Body of pancreas (tissue), 4 donors: ENCODE results near the gene VPS35L. TPM values are rescaled to one million over a fixed set of nuclear protein-coding genes. Genes with fewer than 3 reads are reported as not detected.
A peak's percentile ranks its signal among the peaks of the same experiment; 100 is the strongest.

Source experiments
- ATAC-seq: fragments of 150-250 bp; one replicate; pipeline ENCODE4 v1.9.1; 2016
- DNase-seq, 4 donors: peaks; one replicate each; pipeline ENCODE4 v3.0.0-alpha.2; 2019
- H3K27ac ChIP-seq, 4 donors: fragments of 200-600 bp; sonication (generic); 1 replicate in 3 of 4; 2 replicates in 1 of 4; pipeline versions ENCODE4 v1.5.1 to v1.6.1; 2016 to 2019; ENCODE audit warnings: mild to moderate bottlenecking in 1 of 4, mixed read lengths in 1 of 4, moderate library complexity in 1 of 4
- H3K27me3 ChIP-seq, 2 donors: fragments of 200-600 bp; sonication (generic); one replicate each; pipeline ENCODE4 v1.6.0; 2016; ENCODE audit warnings: mild to moderate bottlenecking in 1 of 2
- H3K36me3 ChIP-seq, 2 donors: fragments of 200-600 bp; sonication (generic); replicated peaks in 1 of 2; 2 replicates each; pipeline ENCODE4 v1.5.1; 2016; ENCODE audit warnings: low read depth in 2 of 2; ENCODE audit not compliant: insufficient read depth in 1 of 2
- H3K4me1 ChIP-seq: fragments of 200-600 bp; sonication (generic); one replicate; pipeline ENCODE4 v1.6.0; 2016
- H3K4me3 ChIP-seq, 2 donors: fragments of 200-600 bp; sonication (generic); 1 replicate in 1 of 2; 2 replicates in 1 of 2; pipeline ENCODE4 v1.5.1; 2016 to 2019
- H3K9me3 ChIP-seq, 3 donors: fragments of 200-600 bp; sonication (generic); 1 replicate in 2 of 3; 2 replicates in 1 of 3; pipeline ENCODE4 v1.5.1; 2016
- CTCF ChIP-seq, 7 experiments: fragments of 450-650 bp in 4 of 7; fragments of 200-600 bp in 3 of 7; sonication (generic) in 3 of 7; IDR thresholded peaks; one replicate each; pipeline ENCODE4 v1.5.1; 2016 to 2019; ENCODE audit warnings: antibody characterized with exemption in 7 of 7
- POLR2A ChIP-seq, 3 donors: fragments of 450-650 bp; IDR thresholded peaks; one replicate each; pipeline ENCODE4 v1.6.1; 2016; ENCODE audit warnings: antibody characterized with exemption in 3 of 3, mild to moderate bottlenecking in 2 of 3
- WGBS, 2 donors: methylation state at CpG; one replicate each; pipeline ENCODE4 v1.1.5; 2017; 5-methylcytosine and 5-hydroxymethylcytosine counted together
- intact Hi-C: fragments of 100-400 bp; cut with DNase I; formaldehyde crosslinking; loops from one replicate; pipeline ENCODE4 v1.15.1; 2023
- total RNA-seq, 2 donors: library from RNA; depleted of rRNA; stranded (reverse); fragments of >200 nt; gene quantifications; one replicate each; pipeline ENCODE4 v1.1.0, GENCODE V29; 2016

The VPS35L gene
- total RNA-seq, 2 donors from 2014 or later, result 25.4 to 31.6 TPM

GRCh38 chr16:19744670-19745069, 189.2 kb downstream of the VPS35L start:
- H3K27me3 ChIP-seq, result no peaks in the 10 kb centered on the region
- no peaks in the 10 kb centered on the region for H3K9me3 ChIP-seq
- DNase-seq (no peak), ATAC-seq (no peak)
- intact Hi-C loops, result no loop called here
- H3K4me1 ChIP-seq, result peaks cover 58% of the 10 kb centered on the region
- no peak for TF ChIP-seq CTCF (IDR thresholded peaks at IDR 0.05)
- no peak for TF ChIP-seq POLR2A (IDR thresholded peaks at IDR 0.05)
- 24 to 26% methylated on average over 3 of the region's 3 CpGs for WGBS, 2 donors
- H3K4me3 ChIP-seq, result no peak overlapping the region
- H3K27ac ChIP-seq, result peak overlapping the region in 1 of 4 donors; percentile 68
- H3K36me3 ChIP-seq, result no peaks in the 10 kb centered on the region

- Histone ChIP-seq H3K9me3 (no peaks in the 10 kb centered on the region), H3K27ac (peak overlapping the region in 3 of 4 donors; percentile 3 to 68 (median 31)), H3K4me3 (no peak overlapping the region), H3K4me1 (peaks cover 64% of the 10 kb centered on the region), H3K27me3 (no peaks in the 10 kb centered on the region), H3K36me3 (no peaks in the 10 kb centered on the region)
- TF ChIP-seq CTCF (IDR thresholded peaks at IDR 0.05) (no peak), POLR2A (IDR thresholded peaks at IDR 0.05) (no peak)
- intact Hi-C loops, result no loop called here
- ATAC-seq, result no peak
- DNase-seq, result no peak
- 76 to 80% methylated on average over 8 to 9 of the region's 9 CpGs for WGBS, 2 donors
These were observed 189.9 kb downstream of the VPS35L start for GRCh38 chr16:19745286-19746010.

GRCh38 chr16:19746561-19746960, 191.1 kb downstream of the VPS35L start:
- H3K9me3 ChIP-seq, result no peaks in the 10 kb centered on the region
- no peak overlapping the region for H3K4me3 ChIP-seq
- WGBS, 2 donors, result 16 to 22% methylated on average over 4 of the region's 4 CpGs
- H3K27ac ChIP-seq, result peak overlapping the region in 3 of 4 donors; percentile 21 to 38 (median 29)
- DNase-seq (no peak), ATAC-seq (no peak)
- H3K27me3 ChIP-seq, result no peaks in the 10 kb centered on the region
- H3K36me3 ChIP-seq, result no peaks in the 10 kb centered on the region
- H3K4me1 ChIP-seq, result peaks cover 64% of the 10 kb centered on the region
- intact Hi-C loops, result no loop called here
- no peak for TF ChIP-seq POLR2A (IDR thresholded peaks at IDR 0.05)
- no peak for TF ChIP-seq CTCF (IDR thresholded peaks at IDR 0.05)

- H3K27ac ChIP-seq, result peak overlapping the region; percentile 8 to 65 (median 42)
- H3K4me1 ChIP-seq, result peaks cover 64% of the 10 kb centered on the region
- no peaks in the 10 kb centered on the region for H3K36me3 ChIP-seq
- H3K9me3 ChIP-seq, result no peaks in the 10 kb centered on the region
- no peak for TF ChIP-seq POLR2A (IDR thresholded peaks at IDR 0.05)
- TF ChIP-seq CTCF (IDR thresholded peaks at IDR 0.05), result no peak
- WGBS, 2 donors, result 47 to 53% methylated on average over 2 of the region's 2 CpGs
- intact Hi-C loops, result no loop called here
- DNase-seq (no peak), ATAC-seq (no peak)
- no peaks in the 10 kb centered on the region for H3K27me3 ChIP-seq
- H3K4me3 ChIP-seq, result no peak overlapping the region
These were observed 193.1 kb downstream of the VPS35L start for GRCh38 chr16:19748389-19749168.
